A673 (cell line): ENCODE data around the gene HGF.

ENCODE experiments used
- CTCF ChIP-seq: fragments of 300-800, 200-600 bp; sonication (generic); conservative IDR thresholded peaks from 2 replicates; pipeline ENCODE4 v1.5.1; 2017; ENCODE audit warnings: low read depth, mild to moderate bottlenecking, antibody characterized with exemption, low read length, moderate library complexity, mixed read lengths
- EZH2 ChIP-seq: fragments of 200-600 bp; sonication (generic); IDR thresholded peaks from 2 replicates; pipeline ENCODE4 v1.6.1; 2017; ENCODE audit warnings: borderline replicate concordance, low read depth, mild to moderate bottlenecking, mixed read lengths, antibody characterized with exemption, low read length; ENCODE audit not compliant: poor library complexity, severe bottlenecking

GRCh38 chr7:81680120-81680519 lies 89.7 kb downstream of the HGF start:
- TF ChIP-seq CTCF (no peak), EZH2 (no peak)
